Ovary (tissue), 3 donors: ENCODE results near the gene SHBG.

Experiments
- POLR2A ChIP-seq: fragments of 450-650 bp; IDR thresholded peaks from one replicate; pipeline ENCODE4 v1.6.1; 2017; ENCODE audit warnings: antibody characterized with exemption, mild to moderate bottlenecking, moderate library complexity
- TF ChIP-seq, protein P1 (sequence below), 3 donors: fragments of 450-650 bp in 2 of 3; fragments of 200-600 bp in 1 of 3; IDR thresholded peaks; one replicate each; pipeline versions ENCODE4 v1.5.1 to v1.8.0; 2016 to 2022; ENCODE audit warnings: antibody characterized with exemption in 3 of 3, mild to moderate bottlenecking in 1 of 3
- donor health status: DM: no; HTN: no; CAD: no.

DNA sequence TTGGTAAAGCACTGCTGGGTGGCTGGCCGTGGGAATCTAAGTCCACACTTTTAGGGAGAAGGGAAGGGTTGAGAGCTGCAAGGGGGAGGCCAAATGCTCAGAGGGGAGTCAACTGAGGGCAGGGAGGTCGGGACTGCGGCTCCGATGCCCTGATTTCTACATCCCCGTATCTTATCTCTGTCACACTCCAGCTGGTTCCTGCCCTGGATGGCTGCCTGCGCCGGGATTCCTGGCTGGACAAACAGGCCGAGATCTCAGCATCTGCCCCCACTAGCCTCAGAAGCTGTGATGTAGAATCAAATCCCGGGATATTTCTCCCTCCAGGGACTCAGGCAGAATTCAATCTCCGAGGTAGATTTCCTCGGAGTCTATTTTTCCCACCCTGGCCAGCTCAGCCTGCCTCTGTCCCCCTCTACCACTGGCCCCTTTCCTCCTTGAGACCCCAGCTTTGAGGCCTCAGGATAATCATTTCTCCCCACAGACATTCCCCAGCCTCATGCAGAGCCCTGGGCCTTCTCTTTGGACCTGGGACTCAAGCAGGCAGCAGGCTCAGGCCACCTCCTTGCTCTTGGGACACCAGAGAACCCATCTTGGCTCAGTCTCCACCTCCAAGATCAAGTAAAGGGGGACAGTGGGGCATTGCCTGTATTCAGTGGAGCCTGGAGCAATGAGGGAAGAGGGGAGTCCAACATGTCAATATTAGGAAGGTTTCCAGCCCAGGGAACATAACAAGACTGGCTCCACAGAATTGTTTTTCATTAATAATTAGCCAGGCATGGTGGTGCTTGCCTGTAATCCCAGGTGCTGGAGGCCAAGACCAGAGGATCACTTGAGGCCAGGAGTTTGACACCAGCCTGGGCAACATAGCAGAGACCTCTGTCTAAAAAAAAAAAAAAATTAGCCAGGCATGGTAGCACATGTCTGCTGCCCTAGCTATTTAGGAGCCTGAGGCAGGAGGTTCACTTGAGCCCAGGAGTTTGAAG is 1.8 kb downstream of the SHBG start:
- TF ChIP-seq, protein P1, sequence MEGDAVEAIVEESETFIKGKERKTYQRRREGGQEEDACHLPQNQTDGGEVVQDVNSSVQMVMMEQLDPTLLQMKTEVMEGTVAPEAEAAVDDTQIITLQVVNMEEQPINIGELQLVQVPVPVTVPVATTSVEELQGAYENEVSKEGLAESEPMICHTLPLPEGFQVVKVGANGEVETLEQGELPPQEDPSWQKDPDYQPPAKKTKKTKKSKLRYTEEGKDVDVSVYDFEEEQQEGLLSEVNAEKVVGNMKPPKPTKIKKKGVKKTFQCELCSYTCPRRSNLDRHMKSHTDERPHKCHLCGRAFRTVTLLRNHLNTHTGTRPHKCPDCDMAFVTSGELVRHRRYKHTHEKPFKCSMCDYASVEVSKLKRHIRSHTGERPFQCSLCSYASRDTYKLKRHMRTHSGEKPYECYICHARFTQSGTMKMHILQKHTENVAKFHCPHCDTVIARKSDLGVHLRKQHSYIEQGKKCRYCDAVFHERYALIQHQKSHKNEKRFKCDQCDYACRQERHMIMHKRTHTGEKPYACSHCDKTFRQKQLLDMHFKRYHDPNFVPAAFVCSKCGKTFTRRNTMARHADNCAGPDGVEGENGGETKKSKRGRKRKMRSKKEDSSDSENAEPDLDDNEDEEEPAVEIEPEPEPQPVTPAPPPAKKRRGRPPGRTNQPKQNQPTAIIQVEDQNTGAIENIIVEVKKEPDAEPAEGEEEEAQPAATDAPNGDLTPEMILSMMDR (IDR thresholded peaks at IDR 0.05), result no peak
- TF ChIP-seq POLR2A, result no peak
